Kidney epithelial cell (primary cell): ENCODE measurements around the gene ABI3BP. TPM values are rescaled to one million over a fixed set of nuclear protein-coding genes. Genes with fewer than 3 reads are reported as not detected.
"Not testable (repeated sequence)": the region's sequence is repeated elsewhere in the genome, so short reads cannot be mapped to it uniquely, and the experiment has no call there.

Experiments used
- DNase-seq: peaks from one replicate; pipeline ENCODE4 v3.0.0-alpha.2; 2010; ENCODE audit warnings: low read depth
- H3K27me3 ChIP-seq: 2 replicates; pipeline ENCODE4 v1.6.0; 2011; ENCODE audit warnings: low read length; ENCODE audit not compliant: control insufficient read depth, insufficient read depth
- H3K36me3 ChIP-seq: 2 replicates; pipeline ENCODE4 v1.5.1; 2011; ENCODE audit warnings: low read length; ENCODE audit not compliant: control insufficient read depth, insufficient read depth
- H3K4me3 ChIP-seq: 2 replicates; pipeline ENCODE4 v1.5.1; 2011; ENCODE audit warnings: low read depth, mild to moderate bottlenecking, control low read depth, low read length
- total RNA-seq: library from RNA; depleted of rRNA; stranded (reverse); fragments of >200 nt; gene quantifications from 2 replicates; pipeline ENCODE4 v1.2.3, GENCODE V29; 2015
- TF ChIP-seq, protein P1 (sequence below): IDR thresholded peaks from 2 replicates; pipeline ENCODE4 v1.5.1; 2011; ENCODE audit warnings: mild to moderate bottlenecking, moderate library complexity, low read length, control low read depth, inconsistent platforms; ENCODE audit not compliant: insufficient read depth, poor library complexity, severe bottlenecking

ABI3BP gene
- total RNA-seq, 1 donor from 2014 or later: 0.84 TPM

DNA sequence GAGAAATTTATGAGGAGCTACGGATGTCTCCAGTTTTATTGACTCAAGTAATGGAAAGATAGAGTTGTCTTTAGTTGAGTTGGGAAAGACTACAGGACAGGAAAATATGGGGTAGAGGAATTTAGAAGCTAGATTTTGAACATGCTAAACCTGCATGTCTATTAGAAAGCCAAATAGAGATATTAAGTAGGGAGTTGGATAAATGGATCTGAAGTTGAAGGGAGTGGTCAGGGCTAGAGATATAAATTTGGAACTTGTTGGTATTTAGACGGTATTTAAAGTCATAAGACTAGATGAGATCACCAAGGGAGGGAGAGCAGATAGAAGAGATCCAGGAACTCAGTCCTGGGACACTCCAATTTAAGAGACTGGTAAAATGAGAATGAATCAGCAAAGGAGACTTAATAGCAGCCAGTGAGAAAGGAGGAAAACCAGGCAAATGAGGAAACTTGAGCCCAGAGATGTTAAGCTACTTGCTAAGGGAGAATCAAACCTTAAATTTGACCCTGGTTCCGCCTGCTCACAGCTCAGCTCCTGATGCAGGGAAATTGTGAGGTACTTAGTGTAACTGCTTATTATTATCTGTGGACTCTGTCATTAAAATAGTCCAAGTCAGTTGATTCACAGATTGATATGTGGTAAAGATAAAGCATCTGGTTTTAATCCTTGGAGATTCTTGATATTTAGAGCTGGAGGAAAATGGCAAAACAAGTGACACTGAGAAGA lies 35.8 kb downstream of the ABI3BP start:
- TF ChIP-seq, protein P1, sequence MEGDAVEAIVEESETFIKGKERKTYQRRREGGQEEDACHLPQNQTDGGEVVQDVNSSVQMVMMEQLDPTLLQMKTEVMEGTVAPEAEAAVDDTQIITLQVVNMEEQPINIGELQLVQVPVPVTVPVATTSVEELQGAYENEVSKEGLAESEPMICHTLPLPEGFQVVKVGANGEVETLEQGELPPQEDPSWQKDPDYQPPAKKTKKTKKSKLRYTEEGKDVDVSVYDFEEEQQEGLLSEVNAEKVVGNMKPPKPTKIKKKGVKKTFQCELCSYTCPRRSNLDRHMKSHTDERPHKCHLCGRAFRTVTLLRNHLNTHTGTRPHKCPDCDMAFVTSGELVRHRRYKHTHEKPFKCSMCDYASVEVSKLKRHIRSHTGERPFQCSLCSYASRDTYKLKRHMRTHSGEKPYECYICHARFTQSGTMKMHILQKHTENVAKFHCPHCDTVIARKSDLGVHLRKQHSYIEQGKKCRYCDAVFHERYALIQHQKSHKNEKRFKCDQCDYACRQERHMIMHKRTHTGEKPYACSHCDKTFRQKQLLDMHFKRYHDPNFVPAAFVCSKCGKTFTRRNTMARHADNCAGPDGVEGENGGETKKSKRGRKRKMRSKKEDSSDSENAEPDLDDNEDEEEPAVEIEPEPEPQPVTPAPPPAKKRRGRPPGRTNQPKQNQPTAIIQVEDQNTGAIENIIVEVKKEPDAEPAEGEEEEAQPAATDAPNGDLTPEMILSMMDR: no peak
- no peak for DNase-seq
- no peaks in the 10 kb centered on the region for H3K36me3 ChIP-seq

GRCh38 chr3:100956276-100956675 lies 36.9 kb downstream of the ABI3BP start:
- no peak overlapping the region for H3K4me3 ChIP-seq
- H3K36me3 ChIP-seq: no peaks in the 10 kb centered on the region
- no peak for DNase-seq
- no peaks in the 10 kb centered on the region for H3K27me3 ChIP-seq
- TF ChIP-seq, protein P1: no peak

More for the DNA sequence above, 35.8 kb downstream of the ABI3BP start:
- Histone ChIP-seq H3K27me3 (no peaks in the 10 kb centered on the region), H3K4me3 (no peak overlapping the region)

GRCh38 chr3:100954990-100955389 lies 38.2 kb downstream of the ABI3BP start:
- Histone ChIP-seq H3K36me3 (no peaks in the 10 kb centered on the region), H3K27me3 (no peaks in the 10 kb centered on the region), H3K4me3 (no peak overlapping the region)
- TF ChIP-seq, protein P1: no peak
- DNase-seq: no peak

GRCh38 chr3:100954199-100954935 lies 38.9 kb downstream of the ABI3BP start:
- Histone ChIP-seq H3K36me3 (no peaks in the 10 kb centered on the region), H3K27me3 (no peaks in the 10 kb centered on the region), H3K4me3 (no peak overlapping the region)
- no peak for DNase-seq
- TF ChIP-seq, protein P1: no peak

- no peaks in the 10 kb centered on the region for H3K36me3 ChIP-seq
- TF ChIP-seq, protein P1: no peak
- no peak for DNase-seq
- no peaks in the 10 kb centered on the region for H3K27me3 ChIP-seq
- no peak overlapping the region for H3K4me3 ChIP-seq
Measured at GRCh38 chr3:100953103-100953502, 40.1 kb downstream of the ABI3BP start.

- Histone ChIP-seq H3K27me3 (no peaks in the 10 kb centered on the region), H3K36me3 (no peaks in the 10 kb centered on the region), H3K4me3 (no peak overlapping the region)
- TF ChIP-seq, protein P1: no peak
- no peak for DNase-seq
Measured at GRCh38 chr3:100947119-100947518, 46.1 kb downstream of the ABI3BP start.

DNA sequence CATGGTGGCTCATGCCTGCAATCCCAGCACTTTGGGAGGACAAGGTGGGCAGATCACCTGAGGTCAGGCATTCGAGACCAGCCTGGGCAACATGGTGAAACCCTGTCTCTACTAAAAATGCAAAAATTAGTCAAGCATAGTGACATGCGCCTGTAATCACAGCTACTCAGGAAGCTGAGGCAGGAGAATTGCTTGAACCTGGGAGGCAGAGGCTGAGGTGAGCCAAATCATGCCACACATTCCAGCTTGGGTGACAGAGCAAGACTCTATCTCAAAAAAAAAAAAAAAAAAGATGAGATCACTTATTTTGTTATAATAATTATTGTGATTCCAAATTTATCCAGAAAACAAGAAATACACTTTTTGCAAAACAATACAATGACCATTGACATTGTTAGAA lies 47.1 kb downstream of the ABI3BP start:
- H3K36me3 ChIP-seq, H3K27me3 ChIP-seq, DNase-seq, H3K4me3 ChIP-seq: not testable (repeated sequence)
